HG02981 (cell line): ENCODE measurements around the gene NFIC.
"Not testable (repeated sequence)": the region's sequence is repeated elsewhere in the genome, so short reads cannot be mapped to it uniquely, and the experiment has no call there.

Experiments used
- ATAC-seq: cut with Tn5 transposase; IDR thresholded peaks from one replicate; pipeline ENCODE4 v1.9.1; 2021; ENCODE audit warnings: mild to moderate bottlenecking, moderate library complexity; ENCODE audit not compliant: unreplicated experiment

The NFIC gene

GRCh38 chr19:3415695-3416094 is 49.3 kb downstream of the NFIC start:
- no peak for ATAC-seq

DNA sequence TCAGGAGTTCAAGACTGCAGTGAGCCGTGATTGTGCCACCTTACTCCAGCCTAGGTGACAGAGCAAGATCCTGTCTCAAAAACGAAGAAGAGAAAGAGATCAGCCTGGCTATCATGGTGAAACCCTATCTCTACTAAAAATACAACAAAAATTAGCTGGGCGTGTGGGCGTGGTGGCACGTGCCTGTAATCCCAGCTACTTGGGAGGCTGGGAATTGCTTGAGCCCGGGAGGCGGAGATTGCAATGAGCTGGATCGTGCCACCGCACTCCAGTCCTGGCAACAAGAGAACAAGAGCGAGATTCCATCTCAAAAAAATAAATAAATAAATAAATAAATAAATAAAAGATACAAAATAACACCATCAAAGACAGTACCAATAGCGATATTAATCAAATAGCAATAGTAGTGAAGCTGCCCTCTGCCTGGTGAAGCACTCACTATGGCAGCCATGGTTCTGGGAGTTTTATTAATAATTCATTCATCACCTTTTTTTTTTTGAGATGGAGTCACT is 53.9 kb downstream of the NFIC start:
- no peak for ATAC-seq

DNA sequence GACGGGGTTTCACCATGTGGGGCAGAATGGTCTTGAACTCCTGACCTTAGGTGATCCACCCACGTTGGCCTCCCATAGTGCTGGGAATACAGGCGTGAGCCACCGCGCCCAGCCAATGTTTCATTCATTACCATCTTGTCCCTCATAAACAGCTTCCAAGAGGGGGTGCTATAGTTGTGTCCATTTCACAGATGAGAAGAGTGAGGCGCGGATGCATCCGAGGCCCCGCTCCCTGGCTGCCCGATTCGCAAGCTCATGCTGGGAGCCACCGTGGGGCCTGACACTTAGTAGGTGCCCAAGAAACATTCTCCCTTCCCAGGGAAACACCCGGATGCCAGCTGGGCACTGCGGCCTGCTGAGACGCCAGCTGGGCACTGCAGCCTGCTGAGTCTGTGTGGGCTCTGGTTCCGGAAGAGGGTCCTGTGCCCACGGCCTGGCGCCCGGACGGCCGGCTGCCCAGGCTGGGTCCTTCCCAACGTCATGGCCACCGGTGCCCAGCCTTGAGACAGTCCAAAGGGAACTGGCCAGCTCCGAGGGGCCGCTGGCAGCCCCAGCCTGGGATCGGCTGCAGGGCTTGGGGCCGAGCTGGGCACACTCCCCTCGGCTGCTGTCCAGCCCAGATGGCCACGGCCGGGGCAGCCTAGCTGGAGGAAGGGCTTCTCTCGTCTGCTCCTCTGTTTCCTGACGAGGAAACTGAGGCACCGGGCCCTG is 54.7 kb downstream of the NFIC start:
- ATAC-seq, result no peak

DNA sequence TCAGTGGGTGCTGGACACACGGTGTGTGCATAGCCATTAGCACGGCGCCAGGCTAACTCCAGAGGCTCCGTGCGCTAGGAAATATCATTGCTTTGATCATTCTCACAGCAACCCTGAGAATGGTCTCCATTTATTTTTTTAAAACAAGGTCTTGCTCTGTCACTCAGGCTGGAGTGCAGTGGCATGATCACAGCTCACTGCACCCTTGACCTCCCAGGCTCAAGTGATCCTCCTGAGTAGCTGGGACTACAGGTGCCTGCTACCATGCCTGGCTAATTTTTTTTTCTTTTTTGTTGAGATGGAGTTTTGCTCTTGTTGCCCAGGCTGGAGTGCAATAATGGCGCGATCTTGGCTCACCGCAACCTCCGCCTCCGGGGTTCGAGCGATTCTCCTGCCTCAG is 55.3 kb downstream of the NFIC start:
- not testable (repeated sequence) for ATAC-seq

DNA sequence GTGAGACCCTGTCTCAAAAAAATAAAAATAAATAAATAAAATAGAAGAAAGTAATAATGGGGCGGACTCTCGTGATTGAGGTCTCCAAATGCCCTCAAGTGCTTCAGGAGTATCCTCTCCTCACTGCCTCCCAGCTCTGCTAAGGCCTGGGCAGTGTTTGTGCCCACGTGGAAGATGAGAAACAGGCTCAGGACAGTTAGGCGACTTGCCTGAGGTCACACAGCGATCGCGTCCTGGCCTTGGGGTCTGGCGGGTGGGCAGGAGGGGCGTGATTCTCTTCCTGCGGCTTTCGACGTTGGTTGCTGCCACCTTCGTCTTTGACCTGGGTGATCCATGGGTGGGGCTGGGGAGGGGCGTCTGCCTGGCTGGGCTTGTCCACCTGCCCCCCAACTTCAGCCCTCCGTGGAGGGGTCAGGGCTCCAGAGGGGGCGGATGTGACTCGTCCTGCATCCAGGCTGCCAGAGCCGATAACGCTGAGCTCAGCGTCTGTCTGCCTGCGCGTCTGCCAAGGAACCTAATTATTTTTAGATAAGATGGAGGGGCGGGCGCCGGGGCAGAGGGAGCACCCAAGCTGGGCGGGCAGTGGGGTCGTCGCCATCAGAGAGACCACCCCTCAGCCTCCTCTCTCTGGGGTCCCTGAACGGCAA is 56.9 kb downstream of the NFIC start:
- ATAC-seq, result no peak

DNA sequence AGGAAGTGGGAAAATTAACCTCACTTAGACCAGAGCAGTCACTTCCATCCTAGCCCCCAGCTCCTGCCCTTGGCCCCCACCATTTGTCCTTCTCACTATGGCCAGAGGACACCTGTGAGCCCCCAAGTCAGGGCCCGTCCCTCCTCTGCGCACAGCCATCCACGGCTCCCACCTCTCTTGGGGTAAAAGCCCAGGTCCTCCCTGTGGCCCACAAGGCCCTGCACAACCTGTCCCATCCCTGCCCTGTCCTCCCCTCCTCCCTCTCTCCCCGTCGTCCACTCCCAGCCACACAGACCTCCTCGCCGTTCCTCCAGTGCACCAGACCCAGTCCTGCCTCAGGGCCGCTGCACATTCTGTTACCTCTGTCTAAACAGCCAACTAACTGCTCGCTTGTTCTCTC is 60.0 kb downstream of the NFIC start:
- ATAC-seq, result no peak

DNA sequence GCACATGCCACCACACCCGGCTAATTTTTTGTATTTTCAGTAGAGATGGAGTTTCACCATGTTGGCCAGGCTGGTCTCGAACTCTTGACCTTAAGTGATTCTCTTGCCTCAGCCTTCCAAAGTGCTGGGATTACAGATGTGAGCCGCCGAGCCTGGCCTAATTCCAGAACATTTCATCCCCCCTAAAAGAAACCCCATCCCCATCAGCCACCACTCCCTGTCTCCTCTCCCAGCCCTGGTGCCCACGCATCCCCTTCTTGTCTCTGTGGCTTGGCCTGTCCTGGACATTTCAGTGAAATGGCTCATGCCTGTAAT is 63.9 kb downstream of the NFIC start:
- ATAC-seq, result not testable (repeated sequence)

- no peak for ATAC-seq
These were observed 65.5 kb downstream of the NFIC start for GRCh38 chr19:3431760-3432397.

DNA sequence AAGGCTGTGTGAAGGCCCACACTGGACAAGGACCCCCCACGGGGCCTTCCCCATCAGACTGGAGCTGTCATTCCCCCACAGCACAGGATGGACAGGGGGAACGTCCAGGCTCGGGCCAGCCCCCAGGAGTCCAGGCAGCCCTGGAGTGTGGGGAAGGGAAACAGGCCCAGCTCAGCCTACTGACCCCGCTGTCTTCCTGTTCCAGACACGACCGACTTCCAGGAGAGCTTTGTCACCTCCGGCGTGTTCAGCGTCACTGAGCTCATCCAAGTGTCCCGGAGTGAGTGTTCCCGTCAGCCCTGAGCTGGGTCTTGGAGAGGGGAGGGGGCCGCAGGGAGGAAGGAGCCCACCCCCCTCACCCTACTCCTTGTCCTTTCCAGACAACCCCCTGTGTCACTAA is 66.9 kb downstream of the NFIC start:
- no peak for ATAC-seq

DNA sequence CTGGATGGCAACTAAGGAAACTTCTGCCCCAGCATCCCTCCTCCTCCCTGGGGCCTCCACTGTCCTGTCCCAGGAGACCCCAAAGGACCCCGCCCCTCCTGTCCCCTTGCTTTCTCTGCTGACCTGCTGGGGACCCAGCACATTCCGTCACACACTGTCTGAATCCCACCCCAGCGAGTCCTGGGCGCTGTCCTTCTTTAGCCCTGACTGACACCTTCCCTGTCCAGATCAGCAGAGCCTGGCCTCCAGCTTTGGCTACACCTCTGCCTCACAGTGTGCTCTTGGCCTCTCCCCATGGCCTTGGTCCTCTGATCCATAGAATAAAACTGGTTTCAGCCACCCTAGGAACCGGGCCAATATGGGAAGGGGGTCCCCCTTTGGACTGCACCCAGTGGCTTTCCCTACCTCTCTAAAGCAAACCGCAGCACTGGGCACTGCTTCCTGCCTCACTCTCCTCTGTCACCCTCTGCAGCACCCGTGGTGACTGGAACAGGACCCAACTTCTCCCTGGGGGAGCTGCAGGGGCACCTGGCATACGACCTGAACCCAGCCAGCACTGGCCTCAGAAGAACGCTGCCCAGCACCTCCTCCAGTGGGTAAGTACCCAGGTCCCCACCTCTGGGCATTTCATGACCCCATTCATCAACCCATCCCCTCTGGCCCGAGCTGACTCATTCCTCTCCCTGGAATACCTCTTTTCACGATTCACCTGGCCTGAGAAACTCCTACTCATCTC is 67.6 kb downstream of the NFIC start:
- ATAC-seq, result no peak

DNA sequence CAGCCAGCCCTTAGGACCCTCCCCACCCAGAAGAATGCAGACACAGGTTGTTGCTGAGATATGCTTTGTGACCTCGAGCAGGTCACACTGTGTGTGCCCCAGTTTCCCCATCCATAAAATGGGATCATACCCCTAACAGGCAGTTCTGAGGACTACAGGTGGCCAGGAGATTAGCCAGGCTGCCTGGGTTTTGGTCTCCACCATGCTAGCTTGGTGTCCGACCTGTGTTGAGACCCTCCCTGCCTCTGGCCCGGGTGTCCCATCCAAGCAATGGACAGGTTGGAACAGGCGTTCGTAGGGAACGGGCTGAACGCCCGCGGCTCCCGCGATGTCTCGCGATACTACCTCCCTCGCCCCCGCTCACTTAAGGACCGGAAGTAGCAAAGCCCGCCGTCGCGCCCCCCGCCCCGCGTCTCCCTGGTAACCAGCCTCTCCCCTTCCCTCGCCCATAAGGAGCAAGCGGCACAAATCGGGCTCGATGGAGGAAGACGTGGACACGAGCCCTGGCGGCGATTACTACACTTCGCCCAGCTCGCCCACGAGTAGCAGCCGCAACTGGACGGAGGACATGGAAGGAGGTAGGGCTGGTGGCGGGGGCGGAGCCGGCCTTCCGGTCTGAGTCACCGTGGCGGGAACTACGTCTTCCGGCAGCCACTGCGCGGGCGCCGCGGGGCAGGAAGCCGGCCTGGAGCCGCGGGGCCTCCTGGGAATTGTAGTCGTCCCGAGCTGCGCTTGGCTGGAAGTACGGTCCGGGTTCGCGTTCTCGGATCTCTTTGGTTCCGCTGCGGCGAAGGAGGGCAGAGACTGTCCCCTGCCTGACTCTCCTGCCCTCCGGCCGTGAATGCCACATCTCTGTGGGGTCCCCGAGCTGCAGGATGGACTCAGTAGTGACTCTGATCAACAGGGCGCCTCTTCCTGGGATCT is 68.5 kb downstream of the NFIC start:
- peak; percentile 86 for ATAC-seq

GRCh38 chr19:3440082-3440481 is 73.7 kb downstream of the NFIC start:
- ATAC-seq, result no peak

DNA sequence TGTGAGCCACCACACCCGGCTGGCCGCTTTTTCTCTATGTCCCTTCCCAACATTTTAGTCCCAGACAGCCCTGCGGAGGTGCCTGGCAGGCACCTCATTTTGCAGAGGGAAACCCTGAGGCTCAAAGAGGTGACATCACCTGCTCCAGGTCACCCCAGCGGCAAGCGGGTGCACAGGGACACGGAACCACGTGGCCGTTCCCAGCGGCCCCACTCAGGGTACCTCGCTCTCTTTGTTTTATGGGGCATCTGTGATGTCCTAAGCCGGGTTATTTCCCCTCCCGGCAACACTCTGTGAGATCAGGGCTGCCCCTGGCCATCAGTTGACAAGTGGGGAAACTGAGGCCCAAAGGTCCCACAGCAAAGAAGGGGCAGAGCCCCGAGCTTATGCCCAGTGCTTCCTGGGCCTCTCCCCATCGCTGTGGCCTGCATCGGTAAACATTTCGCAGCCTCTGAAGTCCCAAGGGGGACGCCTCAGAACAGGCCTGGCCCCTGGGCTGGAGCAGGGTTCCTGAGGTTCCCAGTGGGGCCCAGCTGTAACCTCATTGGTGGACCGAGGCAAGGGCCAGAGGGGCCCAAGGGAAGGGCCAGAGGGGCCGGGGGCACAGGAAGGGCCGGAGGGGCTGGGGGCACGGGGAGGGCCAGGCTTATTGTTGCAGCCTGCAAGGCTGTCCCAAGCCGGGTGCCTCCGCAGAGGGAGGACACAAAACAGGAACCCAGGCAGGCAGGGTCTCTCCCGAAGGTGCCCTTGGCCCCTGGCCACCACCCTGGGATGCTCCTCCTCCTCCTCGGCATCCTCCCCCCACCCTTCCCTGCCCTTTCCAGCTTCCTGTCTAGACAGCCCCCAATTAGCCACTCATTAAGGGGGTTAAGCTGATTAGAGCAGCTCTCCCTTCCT is 75.0 kb downstream of the NFIC start:
- no peak for ATAC-seq

DNA sequence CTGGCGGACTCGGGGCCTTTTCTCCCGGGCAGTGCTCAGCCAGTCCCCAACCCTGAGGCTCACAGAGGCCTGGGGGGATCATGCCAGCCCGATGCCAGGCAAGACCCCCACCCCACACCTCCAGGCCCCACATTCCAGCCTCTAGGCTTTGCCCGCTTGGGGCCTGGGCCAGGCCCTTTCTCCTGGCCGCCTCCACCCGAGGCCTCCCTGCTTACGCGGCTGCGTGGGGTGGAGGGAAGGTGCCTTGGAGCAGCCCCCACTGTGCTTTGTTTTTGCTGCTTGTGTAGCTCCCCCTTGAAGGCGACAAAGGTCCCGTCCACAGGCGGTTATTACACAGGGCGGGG is 75.6 kb downstream of the NFIC start:
- no peak for ATAC-seq

- ATAC-seq, result no peak
These were observed 76.2 kb downstream of the NFIC start for GRCh38 chr19:3442487-3443071.

DNA sequence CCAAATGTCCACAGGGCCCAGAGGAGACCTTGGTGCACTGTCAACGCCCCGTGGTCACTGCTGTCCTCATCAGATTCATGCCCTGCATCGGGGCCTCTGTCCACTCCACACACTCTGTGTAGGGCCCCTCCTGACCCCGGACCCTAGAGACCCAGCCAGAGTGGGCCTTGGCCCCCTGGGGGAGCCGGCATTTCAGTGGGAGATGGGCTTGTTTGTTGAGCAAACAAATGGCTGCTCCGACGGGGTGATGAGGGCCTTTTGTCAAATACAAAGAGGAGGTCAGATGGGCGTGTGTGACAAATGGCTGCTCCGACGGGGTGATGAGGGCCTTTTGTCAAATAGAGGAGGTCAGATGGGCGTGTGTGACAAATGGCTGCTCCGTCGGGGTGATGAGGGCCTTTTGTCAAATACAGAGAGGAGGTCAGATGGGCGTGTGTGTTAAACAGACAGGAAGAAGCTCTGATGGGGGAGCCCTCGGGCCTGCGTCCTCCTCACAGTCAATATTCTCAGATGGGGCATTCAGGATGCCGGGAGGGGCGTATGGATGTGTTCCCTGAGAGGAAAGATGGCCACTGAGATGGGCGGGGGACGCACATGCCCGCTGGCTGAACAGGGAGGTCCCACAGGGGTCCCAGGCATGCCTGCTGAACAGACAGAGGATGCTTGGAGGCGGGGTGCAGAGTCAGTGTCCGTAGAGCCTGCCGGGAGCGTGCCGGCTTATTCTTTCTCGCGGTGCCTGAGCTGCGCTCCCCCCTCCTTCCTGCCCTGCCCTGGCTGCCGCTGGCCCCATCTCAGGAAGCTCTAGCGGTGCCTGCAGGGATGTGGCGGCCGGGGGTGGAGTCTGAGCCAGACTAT is 77.7 kb downstream of the NFIC start:
- no peak for ATAC-seq

GRCh38 chr19:3444695-3445234 is 78.4 kb downstream of the NFIC start:
- ATAC-seq, result no peak

DNA sequence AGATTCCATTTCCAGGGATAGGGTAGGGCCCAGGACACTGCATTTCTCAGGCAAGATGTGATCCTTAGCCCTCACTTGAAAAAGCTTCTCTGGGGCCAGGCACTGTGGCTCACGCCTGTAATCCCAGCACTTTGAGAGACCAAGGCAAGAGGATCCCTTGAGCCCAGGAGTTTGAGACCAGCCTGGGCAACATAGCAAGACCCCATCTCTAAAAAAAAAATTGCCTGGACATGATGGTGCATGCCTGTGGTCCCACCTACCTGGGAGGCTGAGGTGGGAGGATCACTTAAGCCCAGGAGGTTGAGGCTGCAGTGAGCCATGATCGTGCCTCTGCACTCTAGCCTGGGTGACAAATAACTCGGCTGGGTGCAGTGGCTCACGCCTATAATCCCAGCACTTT is 80.3 kb downstream of the NFIC start:
- ATAC-seq, result not testable (repeated sequence)
